Stimulated activated CD4-positive, alpha-beta T cell treated with anti-CD3 and anti-CD28 coated beads, Interleukin-12 subunit alpha, Interleukin-12 subunit beta, amount 100 ng/mL, for 24 hours (primary cell): ENCODE data around the gene FURIN.
A peak's percentile ranks its signal among the peaks of the same experiment; 100 is the strongest.
"Not testable (repeated sequence)": the region's sequence is repeated elsewhere in the genome, so short reads cannot be mapped to it uniquely, and the experiment has no call there.

ENCODE experiments used
- DNase-seq, 2 experiments: peaks; one replicate each; pipeline ENCODE4 v3.0.0-alpha.2; 2020; ENCODE audit warnings: low read depth in 2 of 2

The FURIN gene

GRCh38 chr15:90844696-90845095 lies 23.7 kb upstream of the FURIN start:
- DNase-seq, result no peak

DNA sequence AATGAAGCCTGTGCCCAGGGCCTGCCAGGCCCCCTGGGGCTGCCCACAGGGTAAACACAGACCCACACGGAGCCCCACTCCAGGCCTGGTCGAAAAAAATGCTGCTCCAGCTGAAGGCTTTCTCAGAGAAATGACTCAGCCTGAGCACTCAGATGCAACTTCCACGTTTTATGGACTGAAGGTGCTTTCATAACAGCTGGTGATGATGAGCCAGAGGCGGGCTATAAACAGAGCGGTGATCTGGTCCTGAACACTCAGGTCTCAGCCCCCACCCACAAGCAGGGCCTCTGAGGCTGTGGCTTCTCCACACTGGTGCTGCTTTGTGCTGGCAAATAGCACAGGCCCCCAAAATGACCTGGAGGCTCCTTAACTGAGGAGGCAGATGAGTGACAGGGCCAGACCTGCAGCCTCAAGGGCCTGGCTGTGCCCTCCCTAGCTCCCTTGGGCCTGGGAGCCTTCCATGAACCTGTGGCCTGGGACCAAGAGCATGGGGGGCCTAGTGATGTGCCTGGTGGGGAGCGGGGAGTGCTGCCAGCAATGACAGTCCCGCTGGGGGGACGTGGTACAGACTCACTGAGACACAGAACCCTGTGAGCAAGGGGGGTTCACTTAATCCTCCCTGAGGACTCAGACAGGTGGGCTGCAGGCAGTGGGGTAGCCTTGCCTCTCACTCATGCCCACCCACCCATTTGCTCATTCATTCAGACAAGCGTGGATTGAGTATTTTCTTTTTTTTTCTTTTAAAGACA lies 23.0 kb upstream of the FURIN start:
- no peak for DNase-seq

GRCh38 chr15:90849424-90849823 lies 19.0 kb upstream of the FURIN start:
- not testable (repeated sequence) for DNase-seq

GRCh38 chr15:90851114-90851513 lies 17.3 kb upstream of the FURIN start:
- no peak for DNase-seq

- DNase-seq, result no peak
Observed at GRCh38 chr15:90851940-90852339, 16.4 kb upstream of the FURIN start.

DNA sequence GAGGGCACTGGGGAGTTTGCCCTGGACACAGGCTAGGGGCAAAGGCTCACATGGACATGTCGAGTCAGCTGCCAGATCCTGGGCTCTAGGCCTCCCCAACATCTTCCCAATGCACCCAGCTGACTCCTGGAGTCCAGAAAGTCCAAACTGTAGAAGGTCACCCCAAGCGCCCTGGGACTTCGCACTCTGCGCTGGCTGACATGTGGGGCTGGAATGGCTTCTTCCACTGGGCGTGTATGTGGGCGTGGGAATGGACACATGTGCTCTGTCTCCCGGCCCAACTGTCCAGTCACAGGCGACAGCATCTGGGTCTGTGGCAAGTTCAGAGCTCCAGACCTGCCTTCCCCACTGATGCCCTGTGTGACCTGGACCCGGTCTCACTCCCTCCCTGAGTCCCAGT lies 13.2 kb upstream of the FURIN start:
- DNase-seq, result no peak

DNA sequence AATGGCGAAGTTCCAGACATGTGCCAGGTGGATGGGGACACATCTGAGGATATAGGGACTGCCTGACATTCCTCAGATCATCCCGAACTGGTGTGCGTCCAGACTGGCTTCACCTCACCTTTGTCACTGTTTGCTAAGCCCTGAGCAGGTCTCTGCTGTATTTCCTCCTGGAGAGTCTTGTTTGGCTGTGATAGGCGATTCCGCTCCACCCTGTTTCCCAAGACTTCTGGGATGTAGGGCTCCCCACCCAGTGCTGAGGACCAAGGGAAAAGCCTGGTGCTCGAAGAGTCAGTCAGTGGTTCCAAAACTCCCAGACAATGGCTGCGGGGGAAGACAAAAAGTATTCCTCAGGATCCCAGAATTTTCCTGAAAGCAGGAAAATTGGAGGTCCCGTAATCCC lies 11.1 kb upstream of the FURIN start:
- no peak for DNase-seq

DNA sequence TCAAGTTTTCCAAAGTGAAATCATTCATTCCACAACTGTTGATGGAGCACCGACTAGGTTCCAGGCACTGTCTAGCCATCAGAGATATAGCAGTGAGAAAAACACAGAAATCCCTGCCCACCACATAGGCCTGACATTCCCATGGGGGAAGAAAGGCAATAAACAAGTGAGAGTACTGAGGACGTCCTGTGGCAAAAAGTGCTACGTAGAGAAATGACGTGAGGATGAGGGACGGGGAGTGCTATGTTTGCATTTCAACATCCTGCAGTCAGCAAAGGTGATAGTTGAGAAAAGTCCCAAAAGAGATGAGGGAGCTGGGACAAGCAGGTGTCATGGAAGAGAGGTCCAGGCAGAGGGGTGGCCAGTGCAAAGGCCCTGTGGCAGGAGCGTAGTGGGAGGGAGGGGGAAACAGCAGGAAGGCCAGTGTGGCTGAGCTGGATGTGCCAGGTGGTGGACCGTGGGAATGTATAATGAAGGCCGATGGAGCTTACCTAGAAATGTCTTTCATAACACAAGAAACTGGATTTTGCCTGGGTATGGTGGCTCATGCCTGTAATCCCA lies 10.4 kb upstream of the FURIN start:
- no peak for DNase-seq

GRCh38 chr15:90859234-90860131 lies 8.9 kb upstream of the FURIN start:
- no peak for DNase-seq

DNA sequence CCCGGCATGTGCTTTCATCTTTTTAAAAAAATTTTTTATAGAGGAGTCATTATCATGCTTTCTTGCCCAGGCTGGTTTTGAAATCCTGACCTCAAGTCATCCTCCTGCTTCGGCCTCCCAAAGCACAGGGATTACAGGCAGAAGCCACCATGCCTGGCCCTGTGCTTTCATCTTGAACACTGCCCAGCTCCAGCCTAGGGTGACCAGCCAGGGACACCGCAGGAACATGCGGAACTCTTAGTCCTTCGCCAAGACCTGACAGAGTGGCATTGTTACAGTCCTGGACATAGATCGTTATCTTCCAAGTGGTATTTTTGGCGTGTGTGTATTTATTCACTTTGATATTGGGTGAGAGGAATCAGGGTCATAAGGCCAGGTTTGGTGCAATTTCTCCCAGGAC lies 7.9 kb upstream of the FURIN start:
- DNase-seq, result no peak

GRCh38 chr15:90860942-90861675 lies 7.3 kb upstream of the FURIN start:
- no peak for DNase-seq

DNA sequence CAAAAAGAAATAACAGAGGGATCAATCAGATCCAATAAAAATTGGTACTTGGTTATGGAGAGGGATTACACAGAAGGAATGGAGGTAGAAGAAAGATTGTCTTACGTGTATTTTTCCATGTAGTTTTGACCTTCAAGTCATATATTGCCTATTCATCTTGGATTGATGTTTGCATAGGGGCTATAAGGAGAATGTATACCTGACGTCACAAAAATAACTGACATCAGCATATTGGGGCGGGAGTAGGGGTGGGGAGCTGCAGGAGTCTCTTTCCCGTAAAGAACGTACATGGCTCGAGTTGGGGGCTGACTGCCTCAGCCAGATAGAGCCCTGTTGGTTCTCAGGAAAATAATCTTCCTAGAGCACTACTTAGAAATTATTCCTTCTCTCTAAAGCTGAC lies 5.9 kb upstream of the FURIN start:
- DNase-seq, result no peak

DNA sequence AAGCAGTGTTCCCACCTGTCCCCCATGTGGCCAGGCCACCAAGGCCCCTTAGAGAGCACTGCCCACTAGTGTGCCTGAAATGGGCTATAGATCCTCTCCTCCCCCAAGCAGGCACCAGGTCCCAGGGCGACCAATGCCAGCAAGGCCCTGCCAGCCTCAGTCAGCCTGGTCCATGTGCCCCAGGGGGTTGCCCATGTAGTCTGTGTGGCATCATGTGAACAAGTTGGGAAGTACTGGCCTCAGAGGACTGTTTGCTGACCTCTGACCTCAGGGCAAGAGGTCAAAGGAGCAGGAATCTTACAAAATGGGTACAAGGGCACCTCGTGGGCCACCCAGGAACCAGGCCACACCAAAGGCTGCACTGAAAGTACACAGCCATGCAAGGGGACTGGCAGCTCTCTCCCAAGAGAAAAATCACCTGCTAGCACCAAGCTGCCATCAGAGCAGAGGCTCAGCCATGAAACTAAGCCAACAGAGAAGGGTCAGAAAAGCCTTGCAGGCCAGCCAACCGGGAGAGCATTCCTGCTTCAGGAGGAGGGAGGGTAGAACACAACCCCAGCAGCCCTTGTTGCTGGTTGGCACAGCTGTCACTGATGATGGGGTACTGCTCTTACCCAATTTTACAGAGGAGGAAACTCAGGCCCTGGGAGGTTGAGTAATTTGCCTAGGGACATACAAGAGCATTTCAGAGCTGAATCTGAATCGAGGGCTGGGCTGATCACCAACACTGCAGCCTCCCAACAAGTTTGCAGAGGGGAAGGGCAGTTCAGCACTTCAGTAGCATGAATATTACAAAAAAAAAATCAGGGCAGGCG lies 5.2 kb upstream of the FURIN start:
- no peak for DNase-seq

DNA sequence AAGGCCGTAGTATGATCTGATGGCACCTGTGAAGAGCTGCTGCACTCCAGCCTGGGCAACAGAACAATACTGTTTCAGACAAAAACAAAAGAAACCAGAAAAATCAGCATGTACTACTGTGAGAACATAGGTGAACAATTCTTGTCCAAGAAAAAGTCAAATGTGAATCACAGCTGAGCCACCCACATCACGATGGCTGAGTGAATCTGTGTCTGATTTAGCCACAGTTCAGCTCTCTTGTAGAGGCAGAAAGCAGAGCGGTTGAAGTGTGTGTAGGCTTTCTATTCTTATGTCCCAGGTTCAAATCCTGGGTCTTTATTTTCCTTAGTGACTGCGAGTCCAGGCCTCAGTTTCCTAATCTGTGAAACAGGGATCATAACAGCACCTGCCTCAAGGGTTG lies 4.4 kb upstream of the FURIN start:
- no peak for DNase-seq

DNA sequence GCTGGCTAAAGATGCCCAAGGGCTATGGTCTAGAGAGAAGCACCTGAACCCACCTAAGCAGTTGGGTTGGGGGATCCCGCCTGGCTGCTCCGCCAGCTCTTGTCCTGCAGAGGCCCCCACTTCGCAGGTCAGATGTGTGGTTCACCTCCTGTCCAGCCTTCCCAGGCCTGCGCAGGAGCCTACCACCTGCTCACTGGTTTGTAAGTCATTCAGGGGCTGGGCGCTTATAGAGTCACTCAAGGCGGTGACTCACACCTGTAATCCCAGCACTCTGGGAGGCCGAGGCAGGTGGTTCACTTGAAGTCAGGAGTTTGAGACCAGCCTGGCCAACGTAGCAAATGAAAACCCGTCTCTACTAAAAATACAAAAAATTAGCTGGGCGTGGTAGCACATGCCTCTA lies 3.9 kb upstream of the FURIN start:
- no peak for DNase-seq

DNA sequence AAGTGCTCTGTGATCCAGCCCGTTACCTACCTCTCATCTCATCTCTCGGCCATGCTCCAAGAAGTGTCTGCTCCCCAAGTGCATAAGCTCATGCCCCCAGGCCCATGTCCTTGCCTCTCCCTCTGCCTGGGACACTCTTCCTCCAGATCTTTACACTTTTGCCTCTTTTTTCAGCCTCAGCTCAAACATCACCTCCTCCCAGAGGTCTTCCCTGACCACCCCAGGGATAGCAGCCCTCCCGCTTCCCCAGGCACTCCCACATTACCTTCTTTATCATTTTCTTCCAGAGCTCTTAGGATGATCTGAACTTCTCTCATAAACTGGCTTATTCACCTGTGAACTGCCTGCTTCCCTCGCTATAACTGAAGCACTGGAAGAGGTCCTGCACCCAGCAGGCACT lies 2.7 kb upstream of the FURIN start:
- no peak for DNase-seq

DNA sequence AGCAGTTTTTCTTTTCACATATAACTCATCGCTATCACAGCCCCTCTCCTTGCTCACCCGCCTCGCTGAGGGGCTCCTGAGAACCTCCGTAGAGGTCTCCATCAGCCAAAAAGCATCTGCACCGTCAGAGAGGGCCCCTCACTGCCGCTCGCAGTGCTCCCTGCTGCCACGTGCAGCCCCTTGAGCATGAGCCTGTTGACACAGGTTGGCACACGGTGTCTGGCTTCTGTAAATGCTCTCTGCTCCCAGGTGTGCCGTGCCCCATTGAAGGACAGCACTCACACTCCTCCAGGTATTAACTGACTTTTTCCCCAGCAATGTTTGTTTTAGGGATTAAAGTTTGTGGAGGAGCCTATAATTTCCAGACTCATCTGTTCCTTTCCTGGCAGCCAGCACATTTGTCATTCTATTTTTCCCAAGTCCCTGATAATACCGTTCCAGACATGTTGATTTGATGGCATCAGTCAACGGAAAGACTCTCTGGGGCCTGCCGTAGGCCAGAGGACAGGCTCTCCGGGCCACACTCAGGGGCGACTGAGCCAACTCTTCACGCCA lies 2.1 kb upstream of the FURIN start:
- no peak for DNase-seq

- DNase-seq, result no peak
Observed at GRCh38 chr15:90866800-90867199, 1.6 kb upstream of the FURIN start.

DNA sequence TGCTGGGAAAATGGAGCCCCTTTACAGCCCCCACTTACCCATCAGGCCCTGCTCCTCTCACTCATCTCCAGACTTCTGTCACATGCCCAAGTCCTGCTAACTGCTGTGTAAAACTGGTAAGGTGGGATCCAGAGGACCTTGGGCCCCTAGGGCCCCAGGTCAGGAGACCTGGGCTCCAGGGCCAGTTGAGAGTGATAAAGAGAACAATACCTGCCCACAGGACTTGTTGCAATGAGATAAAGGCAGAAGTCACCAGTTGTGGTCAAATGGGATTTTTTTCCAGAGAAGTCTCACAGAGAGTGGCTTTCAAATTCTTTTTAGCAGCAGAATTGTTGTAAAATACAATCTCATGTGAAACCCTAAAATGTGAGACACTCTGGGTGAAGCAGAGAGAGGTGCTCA lies 753 bp downstream of the FURIN start:
- DNase-seq, result no peak

DNA sequence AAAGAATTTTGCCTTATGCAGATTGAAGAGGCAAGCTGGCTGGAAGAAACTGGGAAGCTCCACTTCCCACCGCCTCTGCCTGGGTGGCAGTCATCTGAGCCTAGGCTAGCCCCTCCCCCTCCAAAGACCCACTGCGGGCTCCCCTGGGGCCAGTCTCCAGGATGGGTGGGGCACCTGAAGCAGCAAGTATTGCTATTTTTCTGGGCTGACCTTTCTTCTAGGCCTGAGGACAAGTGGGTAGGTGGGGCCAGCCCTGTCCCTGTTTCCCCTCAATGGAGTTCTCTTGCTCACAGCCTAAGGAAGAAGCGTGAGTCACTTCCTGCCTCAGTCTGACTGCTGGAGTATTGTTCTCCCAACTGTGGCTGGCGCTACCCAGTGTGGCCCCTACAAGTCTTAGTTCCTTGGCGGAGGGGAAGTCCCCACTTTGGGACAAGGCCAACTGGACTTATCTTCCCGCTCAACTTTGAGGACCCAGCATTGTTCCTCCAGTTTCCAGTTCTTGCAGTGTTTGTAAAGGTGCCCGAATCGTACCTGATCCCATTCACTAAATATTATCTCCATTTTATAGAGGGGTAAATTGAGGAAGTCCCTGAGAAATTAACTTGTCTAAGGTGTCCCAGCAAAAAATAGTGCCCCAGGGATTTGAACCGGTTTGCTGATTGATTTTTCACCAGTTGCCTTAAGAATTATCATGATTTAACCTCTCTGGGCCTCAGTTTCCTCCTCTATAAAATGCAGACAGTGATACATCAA lies 1.4 kb downstream of the FURIN start:
- peak in 1 of 2 experiments; percentile 73 for DNase-seq
